ENCODE data around the gene PCCA. TPM values are rescaled to one million over a fixed set of nuclear protein-coding genes. Genes with fewer than 3 reads are reported as not detected.

The PCCA gene
- total and polyA plus RNA-seq, 4 donors, result 30.1 to 160 (median 76.3) TPM

DNA sequence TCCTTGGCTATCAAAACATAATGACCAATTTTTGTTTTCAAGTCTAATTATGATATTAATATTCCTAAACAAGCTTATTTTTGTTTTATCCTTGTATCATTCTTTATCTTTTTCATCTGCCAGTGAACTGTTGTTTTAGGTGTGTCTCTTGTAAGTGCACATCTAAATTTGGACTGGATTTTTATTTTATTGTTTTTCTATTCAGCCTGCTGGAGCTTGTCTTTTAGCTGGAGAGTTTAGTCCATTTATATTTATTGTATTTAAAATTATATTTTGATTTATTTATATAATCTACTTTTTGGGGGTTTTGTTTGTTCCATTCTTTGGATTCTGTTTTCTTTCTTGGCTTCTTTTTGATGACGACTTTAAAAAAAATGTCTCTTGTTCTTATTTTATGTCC, 159.0 kb downstream of the PCCA start (continued):
- TF ChIP-seq, protein P1, sequence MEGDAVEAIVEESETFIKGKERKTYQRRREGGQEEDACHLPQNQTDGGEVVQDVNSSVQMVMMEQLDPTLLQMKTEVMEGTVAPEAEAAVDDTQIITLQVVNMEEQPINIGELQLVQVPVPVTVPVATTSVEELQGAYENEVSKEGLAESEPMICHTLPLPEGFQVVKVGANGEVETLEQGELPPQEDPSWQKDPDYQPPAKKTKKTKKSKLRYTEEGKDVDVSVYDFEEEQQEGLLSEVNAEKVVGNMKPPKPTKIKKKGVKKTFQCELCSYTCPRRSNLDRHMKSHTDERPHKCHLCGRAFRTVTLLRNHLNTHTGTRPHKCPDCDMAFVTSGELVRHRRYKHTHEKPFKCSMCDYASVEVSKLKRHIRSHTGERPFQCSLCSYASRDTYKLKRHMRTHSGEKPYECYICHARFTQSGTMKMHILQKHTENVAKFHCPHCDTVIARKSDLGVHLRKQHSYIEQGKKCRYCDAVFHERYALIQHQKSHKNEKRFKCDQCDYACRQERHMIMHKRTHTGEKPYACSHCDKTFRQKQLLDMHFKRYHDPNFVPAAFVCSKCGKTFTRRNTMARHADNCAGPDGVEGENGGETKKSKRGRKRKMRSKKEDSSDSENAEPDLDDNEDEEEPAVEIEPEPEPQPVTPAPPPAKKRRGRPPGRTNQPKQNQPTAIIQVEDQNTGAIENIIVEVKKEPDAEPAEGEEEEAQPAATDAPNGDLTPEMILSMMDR (IDR thresholded peaks at IDR 0.05; ENCODE audit: low read depth, low read length, missing input control), result no peak
- TF ChIP-seq, protein P2, sequence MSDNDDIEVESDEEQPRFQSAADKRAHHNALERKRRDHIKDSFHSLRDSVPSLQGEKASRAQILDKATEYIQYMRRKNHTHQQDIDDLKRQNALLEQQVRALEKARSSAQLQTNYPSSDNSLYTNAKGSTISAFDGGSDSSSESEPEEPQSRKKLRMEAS (IDR thresholded peaks at IDR 0.05), result no peak
- TF ChIP-seq, protein P3, sequence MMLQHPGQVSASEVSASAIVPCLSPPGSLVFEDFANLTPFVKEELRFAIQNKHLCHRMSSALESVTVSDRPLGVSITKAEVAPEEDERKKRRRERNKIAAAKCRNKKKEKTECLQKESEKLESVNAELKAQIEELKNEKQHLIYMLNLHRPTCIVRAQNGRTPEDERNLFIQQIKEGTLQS (IDR thresholded peaks at IDR 0.05), result no peak
- no peak for TF ChIP-seq FOXA1 (IDR thresholded peaks at IDR 0.05)

DNA sequence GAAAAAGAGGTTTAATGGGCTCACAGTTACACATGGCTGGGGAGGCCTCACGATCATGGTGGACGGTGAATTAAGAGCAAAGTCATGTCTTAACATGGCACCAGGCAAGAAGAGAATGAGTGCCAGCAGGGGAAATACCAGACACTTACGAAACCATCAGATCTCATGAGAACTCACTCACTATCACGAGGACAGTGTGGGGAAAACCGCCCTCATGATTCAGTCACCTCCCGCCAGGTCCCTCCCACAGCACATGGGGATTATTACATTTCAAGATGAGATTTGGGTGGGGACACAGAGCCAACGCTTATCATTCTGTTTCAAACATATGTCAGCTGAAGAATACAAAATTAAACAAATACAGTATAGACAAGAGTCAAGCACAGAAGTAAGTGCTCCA, 165.1 kb downstream of the PCCA start:
- Histone ChIP-seq H3K9ac (ENCODE audit: low read depth in 1 of 2, low read length in 2 of 2) (no peak overlapping the region), H3K9me3 (ENCODE audit: control insufficient read depth in 4 of 4, low read length in 3 of 4) (no peaks in the 10 kb centered on the region), H3K4me1 (ENCODE audit: control insufficient read depth in 4 of 4, insufficient read depth in 4 of 4, low read length in 3 of 4) (no peaks in the 10 kb centered on the region), H3K27me3 (ENCODE audit: control insufficient read depth in 4 of 4, insufficient read depth in 4 of 4, low read length in 3 of 4) (no peaks in the 10 kb centered on the region), H3K27ac (ENCODE audit: low read depth in 1 of 2, low read length in 2 of 2) (no peak overlapping the region), H3K4me3 (ENCODE audit: low read depth in 1 of 3, low read length in 3 of 3) (no peak overlapping the region), H3K36me3 (ENCODE audit: control insufficient read depth in 4 of 4, insufficient read depth in 3 of 4, low read depth in 1 of 4, low read length in 3 of 4) (peaks cover 0 to 4% (median 2%) of the 10 kb centered on the region in 4 donors)
- WGBS, result 96% methylated on average over 7 of the region's 7 CpGs
- no peak for DNase-seq (ENCODE audit: low spot score)
- TF ChIP-seq EGR1 (IDR thresholded peaks at IDR 0.05; ENCODE audit: low read depth in 2 of 2) (no peak), FOXA1 (IDR thresholded peaks at IDR 0.05) (no peak)
- TF ChIP-seq, protein P4, sequence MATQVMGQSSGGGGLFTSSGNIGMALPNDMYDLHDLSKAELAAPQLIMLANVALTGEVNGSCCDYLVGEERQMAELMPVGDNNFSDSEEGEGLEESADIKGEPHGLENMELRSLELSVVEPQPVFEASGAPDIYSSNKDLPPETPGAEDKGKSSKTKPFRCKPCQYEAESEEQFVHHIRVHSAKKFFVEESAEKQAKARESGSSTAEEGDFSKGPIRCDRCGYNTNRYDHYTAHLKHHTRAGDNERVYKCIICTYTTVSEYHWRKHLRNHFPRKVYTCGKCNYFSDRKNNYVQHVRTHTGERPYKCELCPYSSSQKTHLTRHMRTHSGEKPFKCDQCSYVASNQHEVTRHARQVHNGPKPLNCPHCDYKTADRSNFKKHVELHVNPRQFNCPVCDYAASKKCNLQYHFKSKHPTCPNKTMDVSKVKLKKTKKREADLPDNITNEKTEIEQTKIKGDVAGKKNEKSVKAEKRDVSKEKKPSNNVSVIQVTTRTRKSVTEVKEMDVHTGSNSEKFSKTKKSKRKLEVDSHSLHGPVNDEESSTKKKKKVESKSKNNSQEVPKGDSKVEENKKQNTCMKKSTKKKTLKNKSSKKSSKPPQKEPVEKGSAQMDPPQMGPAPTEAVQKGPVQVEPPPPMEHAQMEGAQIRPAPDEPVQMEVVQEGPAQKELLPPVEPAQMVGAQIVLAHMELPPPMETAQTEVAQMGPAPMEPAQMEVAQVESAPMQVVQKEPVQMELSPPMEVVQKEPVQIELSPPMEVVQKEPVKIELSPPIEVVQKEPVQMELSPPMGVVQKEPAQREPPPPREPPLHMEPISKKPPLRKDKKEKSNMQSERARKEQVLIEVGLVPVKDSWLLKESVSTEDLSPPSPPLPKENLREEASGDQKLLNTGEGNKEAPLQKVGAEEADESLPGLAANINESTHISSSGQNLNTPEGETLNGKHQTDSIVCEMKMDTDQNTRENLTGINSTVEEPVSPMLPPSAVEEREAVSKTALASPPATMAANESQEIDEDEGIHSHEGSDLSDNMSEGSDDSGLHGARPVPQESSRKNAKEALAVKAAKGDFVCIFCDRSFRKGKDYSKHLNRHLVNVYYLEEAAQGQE (IDR thresholded peaks at IDR 0.05), result no peak

DNA sequence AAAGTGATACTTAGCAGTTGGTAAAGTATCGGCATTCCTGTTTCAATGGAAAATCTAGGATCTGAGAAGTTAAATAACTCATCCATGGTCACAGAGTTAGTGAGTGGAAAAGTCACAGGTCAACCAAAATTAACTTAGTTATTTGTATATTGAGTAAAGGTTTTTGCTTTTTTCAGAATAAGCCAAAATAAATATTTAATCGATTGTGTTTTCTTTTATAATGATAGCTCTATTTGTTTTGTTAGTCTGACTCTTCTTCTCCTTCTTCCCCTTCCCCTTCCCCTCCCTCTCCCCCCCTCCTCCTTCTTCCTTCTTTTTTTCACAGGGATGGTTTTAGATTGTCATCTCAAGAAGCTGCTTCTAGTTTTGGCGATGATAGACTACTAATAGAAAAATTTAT, 173.5 kb downstream of the PCCA start:
- Histone ChIP-seq H3K4me1 (ENCODE audit: control insufficient read depth in 4 of 4, insufficient read depth in 4 of 4, low read length in 3 of 4) (no peaks in the 10 kb centered on the region), H3K27ac (ENCODE audit: low read depth in 1 of 2, low read length in 2 of 2) (no peak overlapping the region), H3K27me3 (ENCODE audit: control insufficient read depth in 4 of 4, insufficient read depth in 4 of 4, low read length in 3 of 4) (no peaks in the 10 kb centered on the region), H3K9me3 (ENCODE audit: control insufficient read depth in 4 of 4, low read length in 3 of 4) (no peaks in the 10 kb centered on the region), H3K4me3 (ENCODE audit: low read depth in 1 of 3, low read length in 3 of 3) (no peak overlapping the region), H3K9ac (ENCODE audit: low read depth in 1 of 2, low read length in 2 of 2) (no peak overlapping the region), H3K36me3 (ENCODE audit: control insufficient read depth in 4 of 4, insufficient read depth in 3 of 4, low read depth in 1 of 4, low read length in 3 of 4) (peaks cover 0 to 4% (median 0%) of the 10 kb centered on the region in 4 donors)
- DNase-seq (ENCODE audit: low spot score), result no peak
- TF ChIP-seq YY1 (IDR thresholded peaks at IDR 0.05) (no peak), FOXA1 (IDR thresholded peaks at IDR 0.05) (no peak), SP1 (IDR thresholded peaks at IDR 0.05) (no peak), JUND (IDR thresholded peaks at IDR 0.05) (no peak), TAF1 (conservative IDR thresholded peaks at IDR 0.05) (no peak), HNF4G (IDR thresholded peaks at IDR 0.05) (no peak), FOXA2 (IDR thresholded peaks at IDR 0.05) (no peak)
- TF ChIP-seq, protein P2 (IDR thresholded peaks at IDR 0.05), result no peak
- TF ChIP-seq, protein P4 (IDR thresholded peaks at IDR 0.05), result no peak
- TF ChIP-seq, protein P1 (IDR thresholded peaks at IDR 0.05; ENCODE audit: low read depth, low read length, missing input control), result no peak
- TF ChIP-seq, protein P5, sequence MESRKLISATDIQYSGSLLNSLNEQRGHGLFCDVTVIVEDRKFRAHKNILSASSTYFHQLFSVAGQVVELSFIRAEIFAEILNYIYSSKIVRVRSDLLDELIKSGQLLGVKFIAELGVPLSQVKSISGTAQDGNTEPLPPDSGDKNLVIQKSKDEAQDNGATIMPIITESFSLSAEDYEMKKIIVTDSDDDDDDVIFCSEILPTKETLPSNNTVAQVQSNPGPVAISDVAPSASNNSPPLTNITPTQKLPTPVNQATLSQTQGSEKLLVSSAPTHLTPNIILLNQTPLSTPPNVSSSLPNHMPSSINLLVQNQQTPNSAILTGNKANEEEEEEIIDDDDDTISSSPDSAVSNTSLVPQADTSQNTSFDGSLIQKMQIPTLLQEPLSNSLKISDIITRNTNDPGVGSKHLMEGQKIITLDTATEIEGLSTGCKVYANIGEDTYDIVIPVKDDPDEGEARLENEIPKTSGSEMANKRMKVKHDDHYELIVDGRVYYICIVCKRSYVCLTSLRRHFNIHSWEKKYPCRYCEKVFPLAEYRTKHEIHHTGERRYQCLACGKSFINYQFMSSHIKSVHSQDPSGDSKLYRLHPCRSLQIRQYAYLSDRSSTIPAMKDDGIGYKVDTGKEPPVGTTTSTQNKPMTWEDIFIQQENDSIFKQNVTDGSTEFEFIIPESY (IDR thresholded peaks at IDR 0.05), result no peak
- 72% methylated on average over 3 of the region's 3 CpGs for WGBS

Data from liver (tissue), 9 donors.